NCI-H2081 treated with DMSO at 0.1 percent for 48 hours (cell line): ENCODE results near the gene MPZL1.
"Not testable (repeated sequence)": the region's sequence is repeated elsewhere in the genome, so short reads cannot be mapped to it uniquely, and the experiment has no call there.

Experiments used
- DNase-seq: peaks from one replicate; lab custom pipeline; 2025; lab: John Stamatoyannopoulos, UW

MPZL1 gene

GRCh38 chr1:167812972-167813371 is 91.2 kb downstream of the MPZL1 start:
- DNase-seq = no peak

GRCh38 chr1:167815650-167816049 is 93.9 kb downstream of the MPZL1 start:
- no peak for DNase-seq

- no peak for DNase-seq
These were observed 98.3 kb downstream of the MPZL1 start for GRCh38 chr1:167819849-167820683.

GRCh38 chr1:167820684-167821355 is 99.0 kb downstream of the MPZL1 start:
- no peak for DNase-seq

- no peak for DNase-seq
These were observed 99.5 kb downstream of the MPZL1 start for GRCh38 chr1:167821356-167821685.

GRCh38 chr1:167821969-167822685 is 100.3 kb downstream of the MPZL1 start:
- no peak for DNase-seq

- DNase-seq = no peak
These were observed 102.5 kb downstream of the MPZL1 start for GRCh38 chr1:167824163-167824794.

GRCh38 chr1:167825419-167826079 is 103.8 kb downstream of the MPZL1 start:
- no peak for DNase-seq

GRCh38 chr1:167826127-167826526 is 104.3 kb downstream of the MPZL1 start:
- DNase-seq = no peak

GRCh38 chr1:167829868-167830267 is 108.1 kb downstream of the MPZL1 start:
- DNase-seq = no peak

GRCh38 chr1:167830668-167831067 is 108.9 kb downstream of the MPZL1 start:
- not testable (repeated sequence) for DNase-seq

GRCh38 chr1:167832693-167833092 is 110.9 kb downstream of the MPZL1 start:
- DNase-seq = no peak

GRCh38 chr1:167833904-167834303 is 112.1 kb downstream of the MPZL1 start:
- no peak for DNase-seq

- DNase-seq = no peak
These were observed 114.4 kb downstream of the MPZL1 start for GRCh38 chr1:167836197-167836596.

GRCh38 chr1:167837326-167837725 is 115.5 kb downstream of the MPZL1 start:
- no peak for DNase-seq

- DNase-seq = no peak
These were observed 117.2 kb downstream of the MPZL1 start for GRCh38 chr1:167839009-167839408.
